GM19351 (cell line): Measurements from ENCODE around the gene EEF1AKMT2.
A peak's percentile ranks its signal among the peaks of the same experiment; 100 is the strongest.

Experiments used
- ATAC-seq: cut with Tn5 transposase; IDR thresholded peaks from one replicate; pipeline ENCODE4 v1.9.1; 2021; ENCODE audit warnings: mild to moderate bottlenecking, moderate library complexity; ENCODE audit not compliant: unreplicated experiment

Gene EEF1AKMT2

DNA sequence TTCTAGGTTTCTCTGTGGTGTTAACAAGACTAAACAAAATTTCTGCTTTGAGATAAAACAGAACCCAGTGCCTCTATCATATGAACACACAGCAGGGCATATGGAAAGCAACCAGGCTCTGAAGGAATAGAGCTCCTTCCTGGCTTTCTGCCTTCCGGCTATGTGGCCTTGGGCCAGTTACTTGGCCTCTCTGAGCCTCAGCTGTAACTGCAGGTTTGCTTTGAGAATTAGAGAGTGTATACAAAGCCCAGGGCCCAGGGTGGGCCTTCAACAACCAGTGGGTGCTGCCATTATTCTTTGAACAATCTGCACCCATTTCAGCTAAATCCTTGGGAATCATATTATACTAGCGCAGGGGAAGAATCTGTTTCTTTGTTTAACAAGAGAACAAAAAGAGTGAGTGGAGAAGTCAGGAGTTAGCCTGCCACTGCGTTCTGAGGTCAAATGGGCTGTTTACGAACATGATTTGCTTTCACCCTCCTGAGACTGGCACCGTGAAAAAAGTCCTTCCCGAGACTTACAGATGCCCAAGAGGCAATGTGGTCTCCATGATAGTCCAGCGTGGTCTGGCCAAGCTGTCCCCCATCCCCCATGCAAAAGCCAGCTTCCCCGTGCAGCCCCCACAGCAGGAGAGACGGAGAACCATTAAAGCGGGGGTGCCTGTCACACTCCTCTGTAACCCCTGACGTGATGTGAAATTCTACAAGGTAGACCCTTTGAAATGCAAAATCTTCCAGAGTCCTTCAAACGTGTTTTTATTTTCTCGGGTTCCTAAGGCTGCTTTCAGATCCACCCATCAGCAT, 52.4 kb downstream of the EEF1AKMT2 start:
- no peak for ATAC-seq

DNA sequence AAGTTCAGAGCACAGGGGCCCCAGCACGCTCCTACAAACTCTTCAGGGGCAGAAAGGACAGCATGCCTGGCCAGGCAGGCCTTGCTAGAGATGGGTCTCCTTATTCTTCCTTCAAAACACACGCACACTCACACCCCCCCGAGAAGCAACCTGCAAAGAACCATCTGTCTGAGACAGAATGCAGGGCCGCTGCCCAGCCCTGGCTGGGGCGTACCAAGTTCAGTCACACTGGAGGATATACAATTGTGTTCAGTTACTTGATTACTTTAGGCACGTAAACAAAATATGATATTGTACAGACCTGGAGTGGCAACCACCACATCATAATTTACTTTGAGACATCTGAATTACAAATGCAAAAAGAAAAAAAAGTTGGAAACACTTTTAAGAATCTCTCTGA, 53.2 kb downstream of the EEF1AKMT2 start:
- no peak for ATAC-seq

DNA sequence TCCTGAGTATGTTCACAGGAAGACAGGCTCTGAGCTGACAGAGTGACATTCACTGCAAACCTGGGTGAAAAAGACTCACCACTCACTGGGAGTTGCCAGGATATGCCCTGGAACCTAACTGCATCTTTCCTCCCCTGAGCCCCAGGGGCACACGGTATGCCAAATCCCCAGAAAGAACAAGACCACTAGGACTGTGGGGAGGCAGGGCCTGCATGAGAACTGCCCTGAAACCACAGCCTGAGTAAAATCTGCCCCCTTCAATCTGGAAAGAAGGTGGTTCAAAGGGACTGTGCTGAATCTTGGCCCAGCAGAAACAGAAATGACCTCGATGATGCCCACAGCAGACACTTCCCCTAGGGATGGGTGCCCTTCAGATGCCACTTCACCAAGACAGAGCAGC, 54.0 kb downstream of the EEF1AKMT2 start:
- no peak for ATAC-seq

DNA sequence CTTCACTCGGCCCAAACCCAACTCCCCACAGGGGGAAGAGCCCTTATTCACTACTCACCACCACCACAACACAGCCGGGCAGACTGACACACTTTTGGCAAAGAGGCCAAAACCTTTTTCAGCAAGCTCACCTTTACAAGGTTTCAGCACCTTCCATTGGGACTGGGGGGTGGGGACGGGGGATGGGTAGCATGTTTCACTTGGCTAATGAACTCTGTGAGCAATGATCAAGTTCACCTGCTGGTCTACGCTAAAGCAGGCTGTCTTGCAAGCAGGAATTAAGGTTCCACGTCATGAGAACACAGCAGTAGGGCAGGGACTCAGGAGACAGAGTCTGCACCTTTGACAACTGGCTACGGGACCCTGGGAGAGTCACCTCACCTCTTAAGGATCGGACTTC, 54.5 kb downstream of the EEF1AKMT2 start:
- no peak for ATAC-seq

DNA sequence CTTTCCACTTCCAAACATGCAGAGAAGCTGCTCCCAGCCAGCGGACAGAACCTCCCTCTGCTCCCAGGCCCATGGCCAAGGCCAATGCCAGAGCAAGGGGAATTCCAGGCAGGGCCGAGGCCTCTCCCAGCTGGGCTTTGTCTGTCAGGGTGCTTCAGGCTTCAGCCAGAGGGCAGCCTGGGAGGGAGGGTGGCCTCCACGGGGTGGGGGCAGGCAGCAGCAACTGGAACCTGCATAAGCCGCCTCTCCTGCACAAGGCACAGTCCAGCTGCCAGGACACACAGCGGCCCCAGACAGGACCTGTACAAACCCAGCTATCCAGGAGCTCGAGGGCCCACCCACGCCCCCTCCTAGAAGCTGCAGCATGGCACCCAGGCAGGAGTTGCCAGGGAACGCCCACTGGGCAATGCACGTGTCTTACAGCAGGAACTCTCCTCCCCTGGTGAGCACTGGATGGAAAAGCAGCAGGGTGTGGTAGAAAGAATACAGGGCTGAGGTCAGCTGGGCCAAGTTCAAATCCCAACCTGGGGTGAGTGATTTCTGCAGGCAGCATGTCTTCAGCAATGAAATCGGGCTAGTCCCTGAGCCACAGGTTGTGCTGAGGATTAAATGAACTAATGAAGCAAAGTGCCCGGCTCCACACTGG, 55.1 kb downstream of the EEF1AKMT2 start:
- ATAC-seq: no peak

DNA sequence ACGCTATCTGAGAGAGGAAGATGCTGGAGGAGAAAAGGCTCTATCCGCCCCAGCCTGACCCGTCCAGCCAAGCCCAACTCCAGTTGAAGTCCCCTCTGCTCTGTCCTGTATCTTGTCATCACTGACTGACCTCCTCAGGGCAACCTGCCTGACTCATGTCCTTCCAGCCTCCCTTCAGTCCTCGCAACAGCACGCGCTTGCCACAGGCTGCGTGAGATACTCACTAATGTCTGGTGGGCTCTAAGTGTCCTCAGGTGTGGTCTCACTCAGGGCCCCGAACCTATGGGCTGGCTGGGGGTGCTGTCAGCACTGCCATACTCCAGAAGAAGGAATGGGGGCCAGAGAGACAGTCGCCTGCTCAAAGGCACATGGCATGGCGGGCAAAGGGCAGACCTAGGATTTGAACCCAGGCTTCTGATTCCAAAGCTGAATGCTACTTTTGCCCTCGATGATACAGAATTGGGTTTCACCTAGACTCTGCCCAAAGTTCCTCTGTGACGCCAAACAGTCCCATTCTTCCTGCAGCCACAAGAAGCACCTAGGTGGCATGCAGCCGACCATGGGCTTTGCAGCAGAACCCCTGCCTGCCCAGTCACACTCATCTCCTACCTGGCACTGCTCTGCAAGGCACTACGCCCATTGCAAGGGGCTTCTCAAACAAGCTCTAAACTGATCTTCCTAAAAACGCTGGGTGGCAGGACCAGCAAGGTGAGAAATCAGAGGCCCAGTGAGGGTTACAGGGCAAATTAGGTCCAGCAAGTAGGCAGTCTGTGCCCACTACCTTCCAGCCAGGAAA, 56.0 kb downstream of the EEF1AKMT2 start:
- no peak for ATAC-seq

DNA sequence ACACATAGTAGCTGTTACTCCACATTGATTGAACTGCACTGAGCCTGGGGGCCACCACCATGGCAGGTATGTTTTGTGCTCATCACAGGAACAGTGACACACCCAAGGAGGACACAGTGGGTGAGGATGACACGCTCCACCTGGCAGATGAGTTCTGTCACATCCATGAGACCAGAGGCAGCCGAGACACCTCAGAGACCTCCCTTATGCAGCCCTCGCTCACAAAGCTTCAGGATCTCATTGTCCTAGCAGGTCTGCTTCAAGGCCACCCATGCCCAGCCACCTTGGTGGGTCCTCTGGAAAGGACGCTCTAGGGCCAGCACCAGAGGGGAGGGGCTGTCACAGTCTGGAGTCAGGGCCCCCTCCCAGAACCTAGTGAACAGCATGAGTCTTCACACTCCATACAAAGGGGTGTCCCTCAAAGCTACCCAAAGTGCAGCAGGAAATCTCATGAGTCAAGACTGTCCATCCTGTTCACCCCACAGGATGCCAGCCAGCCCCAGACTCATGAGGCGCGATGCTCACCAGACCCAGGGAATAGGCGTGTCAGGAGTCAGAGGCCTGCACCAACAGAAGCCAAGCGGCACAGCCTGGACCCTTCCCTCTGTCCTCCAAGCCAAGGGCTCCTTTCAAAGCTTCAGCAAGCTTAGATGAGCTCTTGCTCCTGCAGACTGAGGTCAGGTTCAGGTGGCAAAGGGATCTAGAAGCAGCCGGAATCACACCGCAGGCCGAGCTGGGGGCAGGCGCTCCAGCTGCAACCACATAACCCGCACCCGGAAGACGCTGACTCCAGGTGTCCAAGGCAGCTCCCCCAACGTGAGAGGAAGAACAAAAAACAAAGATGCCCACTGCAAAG, 57.1 kb downstream of the EEF1AKMT2 start:
- ATAC-seq: no peak

DNA sequence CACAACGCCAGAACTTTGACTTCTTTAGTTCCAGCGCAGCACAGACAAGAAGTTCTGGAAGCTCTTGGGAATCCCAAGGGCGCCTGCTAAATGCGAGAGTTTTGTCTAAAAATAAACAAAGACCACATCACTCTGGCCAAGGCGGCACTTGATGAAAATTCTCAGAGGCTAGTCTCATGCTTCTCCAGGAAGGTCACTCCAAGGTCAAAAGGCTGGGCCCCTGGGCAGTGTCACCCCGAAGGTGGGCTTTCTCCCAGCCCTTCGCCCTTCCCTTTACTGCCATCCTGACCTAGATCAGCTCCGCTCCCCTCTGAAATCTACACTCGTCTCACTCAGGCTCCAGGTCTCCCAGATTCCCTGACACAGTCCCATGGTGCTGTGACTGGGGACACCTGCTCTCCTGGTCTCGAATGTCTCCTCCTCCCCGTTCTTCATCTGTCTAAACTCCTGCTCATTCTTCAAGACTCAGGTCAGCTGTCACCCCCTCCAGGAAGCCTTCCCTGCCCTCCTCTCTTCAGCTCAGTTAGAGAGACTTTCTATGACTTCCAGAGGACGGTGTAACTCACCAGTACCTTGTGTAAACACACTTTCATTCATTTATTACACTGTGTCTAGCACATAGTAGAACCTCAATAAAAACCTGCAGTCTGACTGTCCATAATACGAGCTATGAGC, 58.0 kb downstream of the EEF1AKMT2 start:
- ATAC-seq: no peak

DNA sequence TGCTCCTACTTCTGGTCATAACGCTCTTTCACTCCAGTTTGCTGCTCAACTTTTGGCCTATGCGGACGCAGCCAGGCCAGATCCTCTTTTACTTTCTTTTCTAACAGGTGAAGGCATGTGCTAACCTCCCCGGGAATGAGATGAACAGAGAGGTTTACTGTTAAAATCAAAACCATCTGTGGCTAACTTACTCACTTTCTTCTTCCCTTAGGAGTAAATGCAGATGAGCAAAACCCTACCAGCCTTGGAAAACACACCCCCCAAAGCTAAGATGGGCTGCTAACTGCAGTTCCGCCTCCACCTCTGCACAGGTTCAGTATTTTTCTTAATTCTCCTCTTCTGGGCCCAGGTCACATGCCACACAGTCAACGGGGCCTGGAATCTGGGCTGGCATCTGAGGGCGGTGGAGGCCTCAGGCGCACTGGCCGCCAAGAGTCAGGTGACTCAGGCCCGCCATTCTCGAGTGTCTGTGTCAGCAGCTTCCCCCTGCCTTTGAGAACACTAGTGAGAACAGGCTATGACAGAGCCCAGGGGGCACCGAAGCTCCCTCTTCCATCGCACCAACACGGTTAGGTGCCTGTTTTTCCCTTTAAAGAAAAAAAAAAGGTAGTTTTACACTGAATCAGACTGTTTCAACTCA, 58.6 kb downstream of the EEF1AKMT2 start:
- ATAC-seq: peak; percentile 59

DNA sequence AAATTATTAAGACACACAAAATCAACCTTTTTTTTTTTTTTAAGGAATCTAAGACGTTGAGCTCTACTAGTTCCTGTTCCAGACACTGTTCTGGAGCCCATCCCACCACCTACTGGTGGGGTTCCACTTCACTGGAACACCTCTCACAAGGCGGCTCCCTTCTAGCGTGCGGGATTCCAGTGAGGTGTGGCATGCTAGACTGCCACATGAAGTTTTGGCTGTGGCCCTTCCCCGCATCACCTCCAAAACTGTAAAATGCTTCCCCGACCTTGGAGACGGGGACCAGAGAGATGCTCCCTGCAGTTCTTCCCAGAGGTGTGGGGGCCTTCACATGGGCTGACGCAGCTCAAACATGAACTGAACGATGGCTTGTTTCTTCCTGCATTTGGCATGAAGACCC, 60.1 kb downstream of the EEF1AKMT2 start:
- no peak for ATAC-seq

DNA sequence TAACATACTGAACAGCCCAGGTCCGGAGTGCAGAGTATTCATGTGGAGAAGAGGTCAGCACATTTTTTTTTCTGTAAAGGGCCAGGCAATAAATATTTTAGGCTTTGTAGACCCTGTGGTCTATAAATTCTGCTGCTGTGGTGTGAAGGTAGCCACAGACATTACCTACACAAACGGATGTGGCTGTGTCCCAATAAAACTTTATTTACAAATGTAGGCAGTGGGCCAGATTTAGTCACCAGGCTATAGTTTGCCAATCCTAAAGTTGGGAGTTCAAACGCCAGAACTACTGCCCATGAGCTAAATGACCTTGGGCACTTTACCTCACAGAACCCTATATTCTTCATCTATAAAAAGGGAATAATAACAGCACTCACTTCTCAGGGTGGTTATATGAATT, 60.9 kb downstream of the EEF1AKMT2 start:
- ATAC-seq: no peak

DNA sequence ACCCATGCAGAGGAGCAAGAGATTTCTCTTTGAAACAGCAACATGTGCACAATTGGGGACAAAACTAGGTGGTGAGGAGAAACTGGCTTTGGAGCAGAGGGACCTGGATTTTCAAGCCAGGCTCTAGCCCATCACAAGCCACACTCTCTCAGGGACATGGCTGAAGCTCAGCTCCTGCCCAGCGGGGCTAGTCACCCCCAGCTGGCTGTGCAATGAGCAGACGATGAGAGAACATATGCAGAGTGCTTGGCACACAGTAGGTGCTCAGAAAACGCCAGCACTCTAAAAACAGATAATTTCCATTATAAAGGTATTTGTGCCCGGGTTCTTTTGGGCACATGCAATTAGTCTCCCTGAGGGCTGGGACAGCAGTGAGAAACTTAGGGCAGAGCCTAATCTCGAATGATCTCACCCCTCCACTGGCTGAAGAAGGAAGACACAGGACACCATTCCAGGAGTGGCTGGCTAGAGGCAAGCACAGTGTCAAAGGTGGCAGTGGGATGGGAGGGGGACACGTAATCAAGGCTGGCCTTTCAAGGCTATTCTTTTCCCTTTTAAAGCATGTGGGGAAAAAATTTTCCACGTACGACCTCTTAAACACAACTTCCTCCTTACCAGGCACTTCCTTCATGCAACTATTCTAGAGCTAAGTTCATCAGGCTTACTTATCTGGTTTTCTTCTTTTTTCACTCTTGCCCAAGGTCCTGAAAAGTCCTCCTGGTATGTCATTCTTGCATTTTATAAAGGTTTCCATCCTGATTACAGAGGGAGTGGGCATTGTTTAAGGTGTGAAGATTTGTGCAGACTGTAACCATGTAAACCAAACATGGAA, 62.6 kb downstream of the EEF1AKMT2 start:
- ATAC-seq: no peak

DNA sequence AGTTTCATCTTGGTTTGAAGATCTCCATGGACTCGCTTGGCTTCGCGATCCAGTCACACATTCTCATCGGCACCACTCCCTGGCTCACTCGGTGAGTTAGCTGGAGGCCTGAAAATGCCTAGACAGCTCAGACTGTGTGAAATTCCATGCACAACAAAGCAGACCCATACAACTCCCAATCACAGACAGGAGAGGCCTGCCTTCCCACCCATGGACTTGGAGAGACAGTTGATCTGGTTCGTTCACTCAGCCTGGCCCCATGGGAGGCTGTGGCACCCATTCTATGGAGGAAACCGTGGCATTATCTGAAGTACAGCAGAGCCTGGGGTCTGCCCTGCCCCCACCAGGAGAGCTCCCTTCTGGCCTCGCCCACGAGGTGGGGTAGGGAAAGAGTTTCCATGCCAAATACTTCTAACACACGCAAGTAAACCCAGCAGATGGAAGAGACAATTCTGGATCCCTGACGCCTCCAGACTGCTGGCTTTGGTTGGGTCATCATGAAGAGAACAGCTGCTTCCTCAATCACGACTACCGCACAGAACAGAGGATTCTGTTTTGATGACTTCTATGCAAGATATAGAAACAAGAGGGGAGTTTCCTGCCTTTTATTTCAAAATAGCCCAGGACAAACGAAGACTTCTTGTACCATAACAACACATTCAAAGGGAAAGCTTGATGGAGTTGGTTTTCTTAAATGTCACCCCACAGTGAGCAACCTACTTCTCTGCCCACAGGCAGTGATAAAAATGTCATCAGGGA, 63.4 kb downstream of the EEF1AKMT2 start:
- ATAC-seq: peak; percentile 29

DNA sequence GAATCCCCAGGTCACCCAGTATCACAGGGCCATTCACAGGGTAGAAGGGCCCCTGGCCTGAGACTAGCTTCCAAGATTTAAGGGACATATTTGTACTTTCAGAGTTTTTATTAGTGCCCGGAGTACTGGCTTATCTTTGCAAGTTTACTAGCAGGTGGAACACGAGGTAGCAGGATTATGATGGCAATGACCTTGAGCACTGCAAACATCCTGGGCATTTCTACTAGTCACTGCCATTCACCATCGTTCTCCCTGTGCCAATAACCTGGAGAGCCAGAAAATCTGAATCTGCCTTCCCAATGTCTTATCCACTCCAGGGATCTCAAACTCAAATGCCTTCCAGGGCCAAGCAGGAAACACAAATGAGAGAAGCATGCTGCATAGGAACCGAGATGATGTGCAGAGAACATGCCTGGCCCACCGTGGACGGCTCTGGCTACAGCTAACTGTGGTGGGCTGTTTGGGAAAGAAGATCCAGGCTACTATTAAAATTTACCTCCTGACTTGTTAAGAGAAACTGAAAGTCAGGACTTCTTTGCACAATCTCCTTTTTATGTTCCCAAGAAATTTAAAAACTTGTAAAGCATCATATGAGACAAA, 64.2 kb downstream of the EEF1AKMT2 start:
- no peak for ATAC-seq

DNA sequence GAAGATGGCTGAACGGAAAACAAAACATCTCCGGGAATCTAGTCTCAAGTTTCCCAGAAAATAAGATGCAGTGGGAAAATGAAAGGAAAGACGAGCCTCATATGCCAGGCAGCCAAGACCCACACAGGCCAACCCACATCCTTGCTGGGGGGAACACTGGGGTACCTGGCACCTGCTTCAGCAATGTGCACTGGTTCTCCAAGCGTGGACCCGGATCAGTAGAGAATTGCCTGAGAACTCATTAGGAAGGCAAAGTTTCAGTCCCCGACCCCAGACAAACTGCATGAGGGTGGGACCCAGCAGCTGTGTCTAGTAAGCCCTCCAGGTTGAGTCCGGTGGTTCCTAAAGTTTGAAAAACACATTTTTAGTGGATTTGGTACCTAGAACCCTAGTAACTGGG, 65.9 kb downstream of the EEF1AKMT2 start:
- ATAC-seq: no peak

DNA sequence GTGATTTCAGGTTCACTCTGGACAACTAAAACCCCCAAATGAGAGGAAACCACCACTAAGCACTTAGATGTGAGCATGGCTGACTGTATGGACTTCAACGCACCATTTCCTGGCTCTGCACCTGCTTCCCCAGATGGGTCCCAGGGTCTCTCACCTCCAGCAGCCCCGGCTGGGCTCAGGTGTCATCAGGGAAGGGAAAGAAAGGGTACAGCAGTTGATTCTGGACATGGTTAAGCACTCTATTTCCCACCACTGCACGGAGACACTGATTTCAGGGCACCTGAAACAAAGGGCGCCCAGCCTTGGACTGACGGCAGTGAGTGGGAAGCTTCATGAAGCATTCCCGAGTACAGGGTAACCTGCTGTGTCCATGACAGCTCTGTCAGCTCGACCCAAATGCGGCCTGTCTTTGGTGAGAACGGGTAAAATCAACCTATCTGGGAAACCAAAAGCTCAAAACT, 66.5 kb downstream of the EEF1AKMT2 start:
- ATAC-seq: no peak

DNA sequence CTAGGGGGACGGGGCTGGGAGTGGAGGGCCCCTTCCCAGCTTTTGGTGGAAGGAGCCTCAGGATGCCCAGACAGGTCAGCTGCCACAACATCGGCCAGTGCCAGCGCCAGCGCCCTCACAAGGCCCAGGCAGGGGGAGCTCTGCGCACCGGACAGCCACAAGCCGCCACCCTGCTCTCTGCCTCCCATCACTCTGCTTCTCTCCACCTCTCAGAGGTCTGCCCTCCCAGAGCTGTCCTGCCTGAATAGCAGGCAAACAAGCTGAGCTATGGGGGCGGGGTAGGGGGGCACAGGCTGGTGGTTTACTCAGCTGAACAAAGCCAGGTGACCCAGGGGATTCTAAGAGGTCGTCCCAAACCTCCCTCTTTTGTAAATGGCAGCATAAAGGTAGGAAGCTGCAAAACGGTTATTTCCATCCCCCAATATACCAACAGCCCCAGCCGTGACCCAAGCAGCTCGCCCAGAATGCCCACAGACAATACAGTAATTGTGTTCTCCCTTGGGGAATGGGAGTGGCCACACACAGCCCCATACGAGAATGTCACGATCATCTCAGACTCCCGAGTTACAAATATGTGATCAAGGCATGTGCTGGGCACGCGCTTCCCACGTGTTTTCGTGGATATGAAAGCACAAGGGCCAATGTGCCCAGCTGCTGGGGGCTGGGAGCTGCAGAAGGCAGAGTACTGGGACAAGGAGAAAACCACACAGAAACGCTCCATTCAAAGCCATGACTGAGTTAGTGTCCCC, 67.2 kb downstream of the EEF1AKMT2 start:
- no peak for ATAC-seq
